Stimulated activated CD8-positive, alpha-beta memory T cell treated with anti-CD3 and anti-CD28 coated beads, Interleukin-15, amount 100 ng/mL, for 4 hours (primary cell): ENCODE results near the gene SYMPK.

Source experiments
- DNase-seq, 2 donors: peaks; one replicate each; pipeline ENCODE4 v3.0.0-alpha.2; 2020; ENCODE audit warnings: low read depth in 2 of 2

The SYMPK gene

GRCh38 chr19:45866400-45867176, 3.6 kb upstream of the SYMPK start:
- DNase-seq: no peak

GRCh38 chr19:45865269-45865948, 2.5 kb upstream of the SYMPK start:
- DNase-seq: no peak

GRCh38 chr19:45864629-45865082, 1.7 kb upstream of the SYMPK start:
- no peak for DNase-seq

- DNase-seq: no peak
Observed at GRCh38 chr19:45863840-45864628, 1.1 kb upstream of the SYMPK start, which contains the start of gene FOXA3. Gene FOXA3 (plus strand): TSS chr19:45864326. CDS start chr19:45864457, 131 bp downstream.

GRCh38 chr19:45863335-45863839, 440 bp upstream of the SYMPK start:
- DNase-seq: no peak

- no peak for DNase-seq
Observed at GRCh38 chr19:45862271-45862563, 730 bp downstream of the SYMPK start.

- no peak for DNase-seq
Observed at GRCh38 chr19:45860359-45861259, 2.3 kb downstream of the SYMPK start.

- no peak for DNase-seq
Observed at GRCh38 chr19:45854167-45854778, 8.7 kb downstream of the SYMPK start.

- DNase-seq: no peak
Observed at GRCh38 chr19:45852983-45853382, 10.0 kb downstream of the SYMPK start.

- DNase-seq: no peak
Observed at GRCh38 chr19:45852145-45852750, 10.7 kb downstream of the SYMPK start.

- no peak for DNase-seq
Observed at GRCh38 chr19:45848922-45849321, 14.0 kb downstream of the SYMPK start.

GRCh38 chr19:45847663-45848062, 15.3 kb downstream of the SYMPK start:
- no peak for DNase-seq

- DNase-seq: no peak
Observed at GRCh38 chr19:45842198-45842597, 20.7 kb downstream of the SYMPK start.

- no peak for DNase-seq
Observed at GRCh38 chr19:45834970-45835369, 28.0 kb downstream of the SYMPK start.

GRCh38 chr19:45828945-45829344, 34.0 kb downstream of the SYMPK start:
- no peak for DNase-seq

GRCh38 chr19:45828523-45828922, 34.4 kb downstream of the SYMPK start:
- no peak for DNase-seq

GRCh38 chr19:45827459-45828093, 35.4 kb downstream of the SYMPK start:
- no peak for DNase-seq

GRCh38 chr19:45826934-45827333, 36.0 kb downstream of the SYMPK start:
- DNase-seq: no peak

- DNase-seq: no peak
Observed at GRCh38 chr19:45825917-45826893, 36.7 kb downstream of the SYMPK start.
